K562 (cell line): ENCODE results near the gene PTH2.

Experiments
- CTCF ChIP-seq, 3 experiments: IDR thresholded peaks in 2 of 3; conservative IDR thresholded peaks in 1 of 3; 2 replicates each; pipeline ENCODE4 v1.5.1; 2011 to 2012; ENCODE audit warnings: low read length in 3 of 3, mild to moderate bottlenecking in 3 of 3, control low read depth in 2 of 3, improper control_type of control experiment in 1 of 3, inconsistent platforms in 1 of 3, low read depth in 1 of 3, mixed read lengths in 1 of 3, moderate library complexity in 1 of 3; ENCODE audit not compliant: insufficient read depth in 2 of 3
- EWSR1 ChIP-seq: fragments of 450-650 bp; IDR thresholded peaks from 2 replicates; pipeline ENCODE4 v1.6.1; 2018; ENCODE audit warnings: borderline replicate concordance, mild to moderate bottlenecking, low read depth, moderate library complexity; ENCODE audit not compliant: partially characterized antibody
- KLF1 ChIP-seq: fragments of 450-650 bp; IDR thresholded peaks from 2 replicates; pipeline ENCODE4 v1.6.1; 2016; ENCODE audit warnings: missing genetic modification characterization, missing compliant biosample characterization
- PHF8 ChIP-seq: fragments of 200-600 bp; sonication (generic); IDR thresholded peaks from 2 replicates; pipeline ENCODE4 v1.6.1; 2012; ENCODE audit warnings: mixed run types, mild to moderate bottlenecking, inconsistent platforms, low read length, moderate library complexity, borderline replicate concordance
- SAFB2 ChIP-seq: fragments of 200-400 bp; formaldehyde crosslinking; IDR thresholded peaks from 2 replicates; pipeline ENCODE4 v1.6.1; 2018; ENCODE audit warnings: borderline replicate concordance, low read length, low read depth, moderate library complexity; ENCODE audit not compliant: severe bottlenecking
- SRF ChIP-seq, 2 experiments: fragments of 250-450, 450-650 bp in 1 of 2; sonication (Bioruptor Pico) in 1 of 2; sonication (generic) in 1 of 2; formaldehyde crosslinking; IDR thresholded peaks; 2 replicates each; pipeline versions ENCODE4 v1.5.0 to v1.5.1; 2020 to 2022; ENCODE audit warnings: mild to moderate bottlenecking in 1 of 2, missing genetic modification reagents in 1 of 2
- ZNF143 ChIP-seq: sonication (generic); formaldehyde crosslinking; IDR thresholded peaks from 2 replicates; pipeline ENCODE4 v1.9.0; 2022; ENCODE audit warnings: mild to moderate bottlenecking, missing genetic modification reagents
- ZNF274 ChIP-seq: IDR thresholded peaks from 2 replicates; pipeline ENCODE4 v1.6.1; 2011; ENCODE audit warnings: low read depth, mild to moderate bottlenecking, low read length, moderate library complexity, borderline replicate concordance
- ZNF282 ChIP-seq: sonication (generic); formaldehyde crosslinking; IDR thresholded peaks from 2 replicates; pipeline ENCODE4 v1.8.1; 2023; ENCODE audit warnings: missing genetic modification reagents

- no peak for TF ChIP-seq CTCF (IDR thresholded peaks at IDR 0.05 in 2 of 3, conservative IDR thresholded peaks at IDR 0.05 in 1 of 3; ENCODE audit: insufficient read depth in 2 of 3, low read depth in 1 of 3, low read length in 3 of 3)
- no peak for TF ChIP-seq SRF (CRISPR knock-in tag; IDR thresholded peaks at IDR 0.05)
- TF ChIP-seq ZNF143 (CRISPR knock-in tag) = no peak
- no peak for TF ChIP-seq ZNF274
- TF ChIP-seq ZNF282 (CRISPR knock-in tag) = no peak
- TF ChIP-seq EWSR1 = no peak
- no peak for TF ChIP-seq SAFB2
- peak; percentile 59; the same call in 1 of the 2 replicates for TF ChIP-seq PHF8
- no peak for TF ChIP-seq KLF1 (tag)
Observed at GRCh38 chr19:49442771-49443365, 19.6 kb upstream of the PTH2 start.
